GM23248 (cell line): ENCODE results near the gene NFKBIA.

ENCODE experiments used
- EZH2 ChIP-seq: fragments of 200-600 bp; sonication (generic); IDR thresholded peaks from 2 replicates; pipeline ENCODE4 v1.6.1; 2018; ENCODE audit warnings: antibody characterized with exemption, mild to moderate bottlenecking; ENCODE audit not compliant: insufficient read depth, poor library complexity, severe bottlenecking
- EZH2phosphoT487 ChIP-seq: fragments of 200-600 bp; sonication (generic); IDR thresholded peaks from 2 replicates; pipeline ENCODE4 v1.6.1; 2018; ENCODE audit warnings: antibody characterized with exemption, moderate library complexity, mild to moderate bottlenecking, low read depth; ENCODE audit not compliant: insufficient read depth

DNA sequence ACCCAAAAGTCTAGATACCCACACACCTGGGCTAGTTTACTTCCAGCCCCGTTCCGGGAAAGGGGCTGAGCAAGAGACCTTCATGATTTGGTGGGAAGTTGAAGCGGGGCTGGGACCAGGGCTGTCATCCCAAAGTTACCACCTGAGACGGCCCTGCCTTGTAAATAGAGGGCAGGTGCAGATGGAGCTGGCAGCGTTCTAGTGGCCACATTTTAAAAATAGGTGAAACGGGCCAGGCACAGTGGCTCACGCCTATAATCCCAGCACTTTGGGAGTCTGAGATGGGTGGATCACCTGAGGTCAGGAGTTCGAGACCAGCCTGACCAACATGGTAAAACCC lies 43.4 kb downstream of the NFKBIA start:
- TF ChIP-seq EZH2phosphoT487: no peak
- TF ChIP-seq EZH2: no peak
